HG02938 (cell line): ENCODE data around the gene ADGRF3.
"Not testable (repeated sequence)": the region's sequence is repeated elsewhere in the genome, so short reads cannot be mapped to it uniquely, and the experiment has no call there.

Experiments
- ATAC-seq: cut with Tn5 transposase; IDR thresholded peaks from one replicate; pipeline ENCODE4 v1.9.1; 2021; ENCODE audit warnings: mild to moderate bottlenecking, moderate library complexity; ENCODE audit not compliant: unreplicated experiment

The ADGRF3 gene, protein sequence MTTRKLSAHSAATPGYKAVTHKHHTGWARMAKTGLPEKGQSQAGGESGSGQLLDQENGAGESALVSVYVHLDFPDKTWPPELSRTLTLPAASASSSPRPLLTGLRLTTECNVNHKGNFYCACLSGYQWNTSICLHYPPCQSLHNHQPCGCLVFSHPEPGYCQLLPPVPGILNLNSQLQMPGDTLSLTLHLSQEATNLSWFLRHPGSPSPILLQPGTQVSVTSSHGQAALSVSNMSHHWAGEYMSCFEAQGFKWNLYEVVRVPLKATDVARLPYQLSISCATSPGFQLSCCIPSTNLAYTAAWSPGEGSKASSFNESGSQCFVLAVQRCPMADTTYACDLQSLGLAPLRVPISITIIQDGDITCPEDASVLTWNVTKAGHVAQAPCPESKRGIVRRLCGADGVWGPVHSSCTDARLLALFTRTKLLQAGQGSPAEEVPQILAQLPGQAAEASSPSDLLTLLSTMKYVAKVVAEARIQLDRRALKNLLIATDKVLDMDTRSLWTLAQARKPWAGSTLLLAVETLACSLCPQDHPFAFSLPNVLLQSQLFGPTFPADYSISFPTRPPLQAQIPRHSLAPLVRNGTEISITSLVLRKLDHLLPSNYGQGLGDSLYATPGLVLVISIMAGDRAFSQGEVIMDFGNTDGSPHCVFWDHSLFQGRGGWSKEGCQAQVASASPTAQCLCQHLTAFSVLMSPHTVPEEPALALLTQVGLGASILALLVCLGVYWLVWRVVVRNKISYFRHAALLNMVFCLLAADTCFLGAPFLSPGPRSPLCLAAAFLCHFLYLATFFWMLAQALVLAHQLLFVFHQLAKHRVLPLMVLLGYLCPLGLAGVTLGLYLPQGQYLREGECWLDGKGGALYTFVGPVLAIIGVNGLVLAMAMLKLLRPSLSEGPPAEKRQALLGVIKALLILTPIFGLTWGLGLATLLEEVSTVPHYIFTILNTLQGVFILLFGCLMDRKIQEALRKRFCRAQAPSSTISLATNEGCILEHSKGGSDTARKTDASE

DNA sequence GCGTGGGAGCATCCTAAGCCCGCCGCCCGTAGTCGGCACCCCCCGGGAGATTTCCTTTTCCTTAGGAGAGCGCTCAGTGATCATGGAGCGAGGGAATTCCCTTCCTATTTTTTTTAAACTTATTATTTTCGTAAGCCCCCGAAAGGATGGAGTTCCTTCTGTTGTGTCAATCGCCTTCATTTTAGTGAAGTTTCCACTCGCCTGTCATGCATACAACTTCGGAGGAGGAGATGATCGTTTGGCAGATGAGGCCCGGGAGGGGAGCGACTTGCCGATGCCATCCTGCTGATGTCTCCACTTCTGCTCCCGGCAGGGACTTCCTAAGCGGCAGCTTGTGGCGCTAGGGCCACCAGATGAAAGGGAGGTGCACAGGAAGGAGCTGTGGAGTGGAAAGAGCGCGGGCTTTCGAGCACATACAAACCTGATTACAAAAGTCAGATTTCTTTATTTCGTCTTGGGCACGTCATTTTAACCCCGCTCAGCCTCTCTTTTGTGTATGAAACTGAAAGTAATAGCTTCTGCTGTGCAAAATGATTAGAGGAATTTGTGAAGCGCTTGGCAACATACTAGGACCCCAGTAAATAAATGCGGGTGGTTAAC, at the start of gene ADGRF3:
Gene ADGRF3, minus strand, starts transcription at position 336 of the 600 bp plus-strand sequence. CDS start 555 bp downstream, outside the sequence.
- ATAC-seq: no peak

DNA sequence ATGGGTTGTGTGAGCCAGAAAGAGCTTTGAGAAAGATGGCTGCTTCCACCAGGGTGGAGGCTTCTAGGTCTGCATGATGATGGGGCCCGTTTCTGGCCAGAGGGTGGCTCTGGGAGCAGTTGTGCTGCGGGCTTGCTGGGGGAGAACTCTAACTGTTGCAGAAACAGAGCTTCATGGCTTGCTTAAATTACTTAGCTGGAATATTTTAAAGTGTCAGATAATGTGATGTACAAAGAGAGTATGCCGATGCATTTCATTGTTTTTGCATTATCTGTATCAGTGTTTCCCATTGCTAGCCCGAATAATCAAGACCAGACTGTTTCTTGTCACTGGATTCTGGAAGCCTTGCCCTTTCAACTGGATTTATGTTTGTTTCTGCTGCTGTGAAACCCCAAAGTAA, 48.8 kb upstream of the ADGRF3 start:
- no peak for ATAC-seq

DNA sequence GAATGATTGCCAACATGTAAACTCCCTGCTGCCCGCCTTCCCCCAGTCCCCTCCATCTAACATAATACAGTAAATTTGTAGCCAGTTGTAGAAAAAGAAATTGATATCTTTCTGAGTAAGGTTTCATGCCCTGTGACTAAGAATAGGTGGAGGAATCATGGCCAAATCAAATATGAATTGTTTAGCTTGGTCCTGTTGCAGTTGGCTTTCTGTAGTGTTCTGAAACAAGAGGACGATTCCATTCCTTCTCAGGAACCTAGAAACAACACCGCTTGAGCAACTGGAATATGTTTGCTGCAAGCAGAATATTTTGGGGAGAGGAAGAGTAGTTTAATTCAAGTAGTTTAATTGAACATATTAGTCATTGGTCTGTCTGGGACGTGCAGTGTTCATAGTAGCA, 48.1 kb upstream of the ADGRF3 start:
- ATAC-seq: no peak

DNA sequence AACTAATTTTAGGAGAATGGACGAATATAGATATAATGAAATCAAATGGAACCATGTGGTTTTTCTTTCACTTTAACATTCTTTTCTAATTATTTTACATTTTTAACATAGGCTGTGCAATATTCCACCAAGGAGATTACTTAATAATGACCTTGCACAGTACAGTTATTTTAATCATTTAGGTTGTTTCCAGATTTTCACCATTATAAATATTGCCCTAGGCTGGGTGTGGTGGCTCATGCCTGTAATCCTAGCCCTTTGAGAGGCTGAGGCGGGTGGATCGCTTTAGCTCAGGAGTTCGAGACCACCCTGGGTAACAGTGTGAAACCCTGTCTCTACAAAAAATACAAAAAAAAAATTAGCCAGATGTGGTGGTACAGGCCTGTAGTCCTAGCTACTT, 40.6 kb upstream of the ADGRF3 start:
- ATAC-seq: no peak

DNA sequence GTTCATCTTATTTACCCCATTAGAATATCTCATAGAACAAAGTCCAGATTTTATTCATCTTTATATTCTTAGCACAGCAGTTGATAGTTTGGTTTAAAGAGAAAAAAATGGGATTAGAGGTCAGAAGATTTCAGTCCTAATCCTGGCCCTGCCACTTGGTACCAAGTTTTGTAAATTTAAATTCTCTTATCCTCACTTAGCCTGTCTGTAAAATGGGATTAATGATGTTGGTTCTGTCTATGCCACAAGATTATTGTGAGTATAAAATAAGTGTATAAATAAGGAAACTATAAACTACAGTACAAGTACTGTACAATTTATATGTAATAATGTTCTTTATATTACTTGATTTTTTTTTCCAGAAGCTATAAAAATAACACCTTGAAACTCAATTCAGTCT, 38.0 kb upstream of the ADGRF3 start:
- no peak for ATAC-seq

DNA sequence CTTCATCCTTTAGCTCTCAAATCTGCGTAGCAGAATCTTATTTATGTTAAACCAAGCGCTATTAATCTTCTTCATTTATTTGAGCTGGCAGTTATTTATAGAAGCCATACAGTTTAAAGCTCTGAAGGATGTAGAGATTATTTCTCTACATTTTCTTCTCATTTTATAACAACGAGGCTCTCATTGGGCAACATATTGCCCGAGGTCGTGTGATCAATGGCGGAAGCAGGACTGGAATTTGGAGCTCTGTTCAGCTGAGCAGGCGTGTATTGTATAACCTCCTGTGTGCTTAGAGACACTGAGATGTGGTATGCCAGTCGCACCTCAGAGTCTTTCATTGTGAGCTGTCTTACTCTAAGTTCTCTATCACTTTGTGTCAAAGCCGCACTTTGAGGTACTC, 37.6 kb upstream of the ADGRF3 start:
- no peak for ATAC-seq

DNA sequence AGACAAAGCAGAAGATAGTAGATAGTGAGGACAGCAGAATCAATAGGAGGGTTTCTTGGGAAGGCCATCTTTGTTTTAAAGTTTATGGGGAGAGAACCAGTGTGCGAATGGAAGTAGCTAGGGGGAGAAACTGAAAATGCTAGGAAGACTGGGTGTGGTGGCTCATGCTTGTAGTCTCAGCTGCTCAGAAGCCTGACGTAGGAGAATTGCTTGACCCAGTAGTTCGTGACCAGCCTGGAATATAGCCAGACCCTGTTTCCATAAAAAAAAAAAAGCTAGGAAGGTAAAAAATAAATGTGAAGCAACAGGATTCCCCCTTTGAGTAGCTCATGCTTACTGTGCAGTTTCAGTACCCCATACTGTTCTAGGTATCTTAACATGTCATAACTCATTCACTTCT, 36.0 kb upstream of the ADGRF3 start:
- no peak for ATAC-seq

DNA sequence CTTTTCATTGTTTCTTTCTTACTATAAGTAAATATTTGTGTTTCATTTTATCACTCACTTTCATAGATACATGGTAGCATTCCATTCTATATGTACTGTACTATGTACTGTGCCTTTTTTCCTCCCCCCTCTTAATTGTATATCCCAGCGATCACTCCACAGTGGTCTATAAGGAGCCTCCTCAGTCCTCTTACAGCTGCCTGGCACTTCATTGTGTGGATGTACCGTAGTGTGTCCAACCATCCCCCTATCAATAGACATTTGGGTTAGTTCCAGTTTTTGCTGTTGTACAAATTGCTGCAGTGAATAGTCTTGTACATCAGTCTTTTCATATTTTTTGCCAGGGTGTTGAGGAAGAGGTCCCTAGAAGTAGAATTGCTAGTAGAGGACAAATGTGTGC, 33.7 kb upstream of the ADGRF3 start:
- no peak for ATAC-seq

DNA sequence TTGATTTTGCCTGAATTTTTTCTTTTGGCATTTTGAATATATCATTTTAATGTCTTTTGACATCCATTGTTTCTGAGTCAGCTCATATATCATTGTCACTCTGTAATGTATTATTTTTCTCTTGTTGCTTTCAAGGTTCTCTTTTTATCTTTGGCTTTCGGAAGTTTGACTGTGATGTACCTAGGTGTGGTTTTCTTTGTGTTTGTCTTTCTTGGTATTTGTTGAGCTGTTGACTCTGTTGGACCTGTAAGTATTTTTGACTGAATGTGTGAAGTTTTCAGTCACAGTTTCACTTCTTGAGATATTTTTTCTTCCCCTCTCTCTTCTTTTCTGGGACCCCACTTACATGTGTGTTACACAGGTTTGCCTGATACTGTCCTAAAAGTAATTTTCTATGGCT, 30.2 kb upstream of the ADGRF3 start:
- no peak for ATAC-seq

DNA sequence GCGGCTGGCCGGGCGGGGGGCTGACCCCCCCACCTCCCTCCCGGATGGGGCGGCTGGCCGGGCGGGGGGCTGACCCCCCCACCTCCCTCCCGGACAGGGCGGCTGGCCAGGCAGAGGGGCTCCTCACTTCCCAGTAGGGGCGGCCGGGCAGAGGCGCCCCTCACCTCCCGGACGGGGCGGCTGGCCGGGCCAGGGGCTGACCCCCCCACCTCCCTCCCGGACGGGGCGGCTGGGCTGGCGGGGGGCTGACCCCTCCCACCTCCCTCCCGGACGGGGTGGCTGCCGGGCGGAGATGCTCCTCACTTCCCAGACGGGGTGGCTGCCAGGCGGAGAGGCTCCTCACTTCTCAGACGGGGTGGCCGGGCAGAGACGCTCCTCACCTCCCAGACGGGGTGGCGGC, 24.3 kb upstream of the ADGRF3 start:
- not testable (repeated sequence) for ATAC-seq

DNA sequence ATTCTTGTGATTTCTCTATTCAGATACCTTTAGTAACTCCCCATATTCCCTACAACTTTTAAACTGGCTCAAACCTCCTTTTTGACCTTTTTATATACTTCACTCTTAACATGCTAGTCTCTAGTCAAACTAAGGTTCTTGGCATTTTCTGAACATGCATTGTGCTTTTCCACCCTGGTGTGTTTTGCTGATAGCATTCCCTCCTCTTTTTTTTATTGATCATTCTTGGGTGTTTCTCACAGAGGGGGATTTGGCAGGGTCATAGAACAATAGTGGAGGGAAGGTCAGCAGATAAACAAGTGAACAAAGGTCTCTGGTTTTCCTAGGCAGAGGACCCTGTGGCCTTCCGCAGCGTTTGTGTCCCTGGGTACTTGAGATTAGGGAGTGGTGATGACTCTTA, 23.1 kb upstream of the ADGRF3 start:
- ATAC-seq: not testable (repeated sequence)

DNA sequence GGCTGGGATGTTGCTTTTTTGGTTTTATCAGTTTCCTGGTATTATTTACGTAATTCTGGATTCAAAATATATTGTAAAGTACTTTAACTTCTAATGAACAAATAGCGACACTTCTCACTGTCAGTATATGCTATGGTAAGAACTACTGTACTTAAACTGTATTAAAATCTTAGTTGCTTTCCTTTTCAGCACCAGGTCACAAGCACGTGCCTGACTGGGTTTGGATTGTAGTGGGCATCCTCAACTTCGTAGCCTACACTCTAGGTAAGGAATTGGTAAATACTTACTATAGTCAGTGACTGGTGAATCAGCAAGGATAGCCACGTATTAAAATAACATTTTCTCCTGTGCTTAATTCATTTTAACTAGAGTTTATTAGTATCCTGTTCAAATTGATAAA, 20.4 kb upstream of the ADGRF3 start:
- ATAC-seq: no peak

DNA sequence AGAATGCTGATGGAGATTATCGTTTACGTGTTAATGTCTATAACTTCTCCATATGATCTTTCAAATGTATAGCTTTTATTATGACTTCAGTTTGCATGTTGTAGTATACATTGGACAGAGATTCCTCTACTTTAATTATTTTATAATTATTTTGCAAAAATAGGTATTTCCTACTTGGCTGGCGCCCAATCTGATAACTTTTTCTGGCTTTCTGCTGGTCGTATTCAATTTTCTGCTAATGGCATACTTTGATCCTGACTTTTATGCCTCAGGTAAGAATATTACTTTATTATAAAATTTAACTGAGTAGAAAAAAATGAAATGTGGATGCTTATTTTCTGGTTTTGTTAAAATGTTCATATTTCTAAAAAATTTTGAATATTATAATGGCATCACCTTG, 18.1 kb upstream of the ADGRF3 start:
- ATAC-seq: no peak

DNA sequence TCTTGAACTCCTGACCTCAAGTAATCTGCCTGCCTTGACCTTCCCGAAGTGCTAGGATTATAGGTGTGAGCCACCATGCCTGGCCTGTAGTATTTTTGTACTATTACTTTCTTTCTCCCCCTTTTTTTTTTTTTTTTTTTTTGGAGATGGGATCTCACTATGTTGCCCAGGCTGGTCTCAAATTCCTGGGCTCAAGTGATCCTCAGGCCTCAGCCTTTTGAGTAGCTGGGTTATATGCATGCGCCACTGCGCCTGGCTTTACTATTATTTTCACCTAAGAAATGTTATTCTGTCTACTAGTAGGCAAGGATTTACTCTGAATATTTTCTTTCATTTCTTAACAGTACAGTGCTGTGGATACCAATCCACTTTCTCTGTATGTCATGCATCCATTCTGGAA, 17.4 kb upstream of the ADGRF3 start:
- ATAC-seq: no peak

DNA sequence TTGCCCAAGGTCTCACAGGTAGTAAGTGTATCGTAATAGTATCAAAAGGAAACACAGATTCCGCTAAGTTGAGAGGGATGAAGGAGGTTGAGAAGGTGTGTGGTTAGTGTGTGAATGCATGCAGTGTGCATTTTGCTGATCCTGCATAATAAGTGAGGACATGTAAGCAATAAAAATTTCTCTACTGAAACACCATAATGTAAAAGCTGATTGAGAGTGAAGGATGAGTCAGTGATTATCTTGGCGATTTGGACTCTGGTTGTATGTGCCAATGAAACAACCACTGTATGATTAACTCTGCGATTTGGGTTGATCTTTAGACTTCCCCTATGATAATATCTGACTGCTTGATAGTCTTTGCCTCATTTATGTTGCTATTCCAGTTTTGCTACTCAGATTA, 16.7 kb upstream of the ADGRF3 start:
- no peak for ATAC-seq

DNA sequence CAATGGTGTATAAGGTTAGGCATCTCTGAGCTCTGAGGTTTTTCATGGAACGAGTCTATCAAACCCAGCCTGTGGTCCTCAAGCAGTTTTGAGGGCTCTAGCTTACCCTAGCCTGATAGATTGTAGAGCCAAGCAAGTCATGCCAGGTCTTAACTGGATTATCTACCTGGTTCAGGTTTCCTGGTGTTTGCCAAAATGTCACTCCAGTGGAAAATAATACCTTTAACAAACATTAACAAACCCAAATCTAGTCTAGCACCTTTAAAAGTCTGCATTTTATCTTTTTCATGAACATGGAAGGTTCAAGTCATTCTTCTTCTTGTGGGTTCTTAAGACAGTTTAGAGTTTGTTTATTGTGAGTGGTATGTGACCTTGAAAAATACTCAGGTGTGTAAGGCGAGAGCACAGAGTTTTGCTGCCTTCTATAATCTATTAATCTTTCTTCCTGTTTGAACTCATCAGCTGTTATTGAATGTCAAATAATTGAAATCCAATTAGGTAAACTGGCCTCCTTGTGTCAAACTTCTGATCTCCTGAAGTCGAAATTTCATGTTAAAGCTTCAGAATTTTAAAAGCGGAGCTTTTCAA, 13.4 kb upstream of the ADGRF3 start:
- ATAC-seq: no peak

DNA sequence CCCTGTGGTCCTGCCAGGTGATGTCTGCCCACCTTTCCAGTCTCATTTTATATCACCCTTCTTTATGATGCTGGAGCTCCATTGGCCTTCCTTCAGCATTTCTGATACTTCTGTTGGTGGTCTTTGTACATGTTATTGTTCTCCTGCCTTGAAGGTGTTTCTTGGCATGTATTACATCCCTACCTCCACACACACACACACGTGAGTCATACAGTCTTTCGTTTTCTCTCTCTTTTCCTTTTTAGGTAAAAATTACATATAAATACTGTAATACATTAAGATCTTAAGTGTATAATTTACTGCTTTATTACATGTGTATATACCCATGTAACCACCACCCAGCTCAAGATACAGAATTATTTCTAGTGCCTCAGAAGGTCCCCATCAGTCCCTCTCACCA, 10.2 kb upstream of the ADGRF3 start:
- ATAC-seq: no peak

DNA sequence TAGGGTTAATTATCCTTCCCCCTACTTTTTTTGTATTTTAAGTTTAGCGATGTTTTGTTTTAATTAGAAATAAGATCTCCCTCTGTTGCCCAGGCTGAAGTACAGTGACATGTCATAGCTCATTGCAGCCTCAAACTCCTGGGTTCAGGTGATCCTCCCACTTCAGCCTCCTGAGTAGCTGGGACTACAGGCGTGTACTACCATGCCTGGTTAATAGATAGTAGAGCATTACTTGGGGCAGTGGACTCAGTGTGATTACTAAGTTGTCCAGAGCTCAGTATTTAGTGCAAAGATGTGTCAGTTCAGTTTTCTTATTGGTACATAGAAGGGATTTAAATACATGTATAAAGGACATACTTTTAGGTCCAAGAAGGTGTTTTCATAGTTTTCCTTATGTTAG, 9.5 kb upstream of the ADGRF3 start:
- no peak for ATAC-seq

DNA sequence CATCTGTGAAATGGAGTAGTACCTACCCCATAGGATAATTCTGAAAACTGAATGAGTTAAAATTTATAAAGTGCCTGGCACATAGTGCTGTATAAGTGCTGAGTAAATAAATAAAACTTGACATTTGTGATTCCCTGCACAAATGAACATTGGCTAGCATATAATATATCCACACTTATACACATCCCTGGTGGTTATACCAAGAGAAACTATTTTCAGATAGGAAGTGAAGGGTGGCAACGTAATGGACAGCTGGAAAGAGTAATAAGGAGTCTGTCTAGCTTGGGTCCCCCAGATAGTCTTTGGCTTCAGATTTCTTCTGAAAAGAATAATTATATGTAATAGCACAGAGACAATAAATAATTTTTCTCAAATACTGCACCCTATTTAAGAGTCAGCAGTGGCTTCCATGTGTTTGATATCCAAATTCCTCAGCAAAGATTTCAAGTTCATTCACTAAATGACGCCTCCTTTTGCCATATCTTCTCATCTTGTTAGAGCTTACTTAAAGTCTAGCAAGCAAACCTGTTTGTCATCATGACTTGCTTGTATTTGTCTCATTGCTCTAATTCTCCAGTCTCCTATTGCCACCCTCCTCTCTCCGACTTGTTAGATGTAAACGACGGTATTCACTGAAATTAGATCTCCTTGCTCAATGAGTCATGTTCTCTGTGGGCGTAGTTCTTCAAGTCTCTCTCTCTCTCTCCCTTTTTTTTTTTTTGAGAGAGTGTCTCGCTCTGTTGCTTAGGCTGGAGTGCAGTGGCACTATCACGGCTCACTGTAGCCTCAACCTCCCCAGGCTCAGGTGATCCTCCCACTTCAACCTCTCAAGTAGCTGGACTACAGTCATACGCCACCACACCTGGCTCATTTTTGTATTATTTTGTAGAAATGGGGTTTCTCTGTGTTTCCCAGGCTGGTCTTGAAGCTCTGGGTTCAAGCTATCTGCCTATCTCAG, 8.7 kb upstream of the ADGRF3 start:
- no peak for ATAC-seq

DNA sequence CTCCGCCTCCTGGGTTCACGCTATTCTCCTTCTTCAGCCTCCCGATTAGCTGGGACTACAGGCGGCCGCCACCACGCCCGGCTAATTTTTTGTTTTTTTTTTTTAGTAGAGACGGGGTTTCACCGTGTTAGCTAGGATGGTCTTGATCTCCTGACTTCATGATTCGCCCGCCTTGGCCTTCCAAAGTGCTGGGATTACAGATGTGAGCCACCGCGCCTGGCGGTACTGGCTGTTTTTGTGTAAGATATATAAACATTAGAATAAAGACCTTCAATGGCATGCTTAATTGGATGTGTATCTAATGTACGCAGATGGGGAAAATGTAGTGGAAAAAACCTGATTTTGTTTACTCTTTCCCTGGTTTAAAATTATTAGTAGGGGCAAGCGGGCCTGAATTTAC, 7.9 kb upstream of the ADGRF3 start:
- not testable (repeated sequence) for ATAC-seq
